NCI-H345 treated with DMSO at 0.1 percent for 48 hours (cell line): ENCODE measurements around the gene SGMS1.

Experiments
- DNase-seq: peaks from one replicate; lab custom pipeline; 2025; ENCODE audit not compliant: unreplicated experiment; lab: John Stamatoyannopoulos, UW

SGMS1 gene

GRCh38 chr10:50349554-50349953 lies 274.2 kb downstream of the SGMS1 start:
- DNase-seq, result no peak

GRCh38 chr10:50347394-50347802 lies 276.4 kb downstream of the SGMS1 start:
- no peak for DNase-seq

- DNase-seq, result no peak
Measured at GRCh38 chr10:50346942-50347341, 276.8 kb downstream of the SGMS1 start.

GRCh38 chr10:50345545-50345944 lies 278.2 kb downstream of the SGMS1 start:
- no peak for DNase-seq

DNA sequence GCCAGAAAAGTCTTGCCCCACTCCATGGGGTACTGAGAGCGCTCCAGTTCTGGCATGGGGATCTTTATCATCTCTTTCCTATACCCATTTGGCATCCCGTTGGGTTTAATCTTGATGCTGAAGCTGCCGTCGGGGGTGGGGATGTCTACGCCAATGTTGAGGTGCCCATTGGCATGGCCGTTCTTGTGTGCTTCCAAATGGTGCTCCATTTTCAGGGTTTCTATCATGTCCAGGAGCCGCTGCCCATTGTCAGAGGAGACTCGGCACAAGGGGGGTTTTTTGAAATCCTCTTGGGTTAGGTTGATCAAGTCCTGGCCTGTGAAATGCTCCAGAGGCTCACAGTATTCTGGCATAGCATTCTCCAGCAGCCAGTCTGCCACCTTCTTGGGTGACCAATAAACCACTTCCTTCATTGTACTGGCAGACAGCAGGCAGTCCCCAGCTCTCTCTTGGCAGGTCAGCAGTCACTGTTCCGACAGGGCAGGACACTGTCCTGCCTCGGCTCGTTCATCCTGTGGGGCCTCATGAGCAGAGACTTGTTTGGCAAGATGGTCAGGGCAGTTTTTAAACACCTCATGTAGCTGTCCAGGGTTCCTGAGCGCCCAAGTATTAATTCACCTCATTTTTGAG lies 279.9 kb downstream of the SGMS1 start:
- DNase-seq, result no peak

DNA sequence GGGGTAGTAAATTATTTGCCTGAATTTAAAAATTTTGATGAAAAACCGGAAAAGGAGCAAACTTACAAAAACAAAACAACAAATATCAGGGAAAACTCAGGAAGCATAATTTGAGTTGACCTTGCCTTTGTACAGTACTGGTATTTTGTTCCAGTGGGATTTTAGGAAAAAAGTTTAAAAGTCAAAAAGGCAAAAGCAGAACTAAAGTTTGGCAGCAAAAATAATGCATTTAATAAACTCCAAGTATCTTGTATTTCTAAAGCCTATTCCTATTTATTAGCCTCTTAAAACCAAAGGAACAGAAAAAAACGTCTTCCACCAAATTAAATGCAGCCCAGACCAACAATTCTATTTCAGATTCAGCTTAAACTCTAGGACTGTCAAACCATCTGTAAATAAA lies 281.8 kb downstream of the SGMS1 start:
- DNase-seq, result no peak

DNA sequence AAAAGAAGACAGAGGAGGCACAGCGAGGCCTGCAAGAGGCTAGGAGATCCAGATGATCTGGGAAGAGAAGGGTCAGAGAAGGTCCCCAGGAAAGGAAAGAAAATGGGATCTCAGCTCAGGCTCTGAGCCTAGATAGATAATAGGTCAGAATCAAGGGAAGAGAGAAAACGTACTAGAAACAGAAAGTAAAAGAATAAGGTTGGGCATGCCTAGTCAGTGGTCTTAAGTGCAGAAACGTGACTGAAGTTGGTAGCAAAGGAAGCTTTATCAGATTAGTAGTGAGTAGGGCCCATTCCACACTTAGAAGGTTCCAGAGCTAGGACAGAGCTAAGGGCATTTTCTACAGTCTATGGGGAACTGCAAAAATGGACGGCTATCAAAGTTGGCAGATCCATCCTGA lies 287.6 kb downstream of the SGMS1 start:
- no peak for DNase-seq

DNA sequence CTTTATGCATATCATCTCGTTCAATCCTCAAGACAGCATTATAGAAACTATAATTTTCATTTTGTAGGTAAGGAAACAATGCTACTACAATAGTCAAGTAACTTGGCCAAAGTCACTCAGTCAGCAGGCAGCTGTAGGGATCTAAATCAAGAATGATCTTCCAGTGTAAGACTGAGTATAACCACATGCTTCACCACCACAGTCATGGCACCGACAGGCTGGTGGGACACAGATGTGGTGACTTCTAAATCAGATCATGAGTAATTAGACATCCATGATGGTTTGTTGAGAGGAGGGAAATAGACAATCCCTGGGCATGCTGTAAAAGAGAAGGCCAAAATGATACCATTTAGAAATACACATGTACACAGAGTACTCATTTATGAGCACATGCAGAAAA lies 288.4 kb downstream of the SGMS1 start:
- no peak for DNase-seq

- DNase-seq, result no peak
Measured at GRCh38 chr10:50334273-50334672, 289.5 kb downstream of the SGMS1 start.

DNA sequence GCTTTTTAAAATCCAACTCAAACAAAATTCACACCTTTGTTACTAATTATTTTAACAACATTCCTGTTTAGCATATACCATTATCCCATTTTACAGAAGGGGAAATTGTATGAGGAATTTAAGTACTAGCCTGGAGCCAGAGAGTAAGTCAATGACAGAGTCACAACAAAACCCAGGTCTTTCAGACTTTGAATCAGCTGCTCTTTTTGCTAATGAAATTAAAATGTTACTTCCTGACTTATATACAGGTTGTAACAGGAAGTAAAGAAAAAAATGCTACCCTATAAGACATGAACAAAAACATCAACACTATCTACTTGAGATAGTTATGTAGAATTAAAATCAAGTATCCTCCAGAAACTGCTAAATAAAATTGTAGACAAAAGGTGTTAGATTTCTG lies 289.9 kb downstream of the SGMS1 start:
- DNase-seq, result no peak

DNA sequence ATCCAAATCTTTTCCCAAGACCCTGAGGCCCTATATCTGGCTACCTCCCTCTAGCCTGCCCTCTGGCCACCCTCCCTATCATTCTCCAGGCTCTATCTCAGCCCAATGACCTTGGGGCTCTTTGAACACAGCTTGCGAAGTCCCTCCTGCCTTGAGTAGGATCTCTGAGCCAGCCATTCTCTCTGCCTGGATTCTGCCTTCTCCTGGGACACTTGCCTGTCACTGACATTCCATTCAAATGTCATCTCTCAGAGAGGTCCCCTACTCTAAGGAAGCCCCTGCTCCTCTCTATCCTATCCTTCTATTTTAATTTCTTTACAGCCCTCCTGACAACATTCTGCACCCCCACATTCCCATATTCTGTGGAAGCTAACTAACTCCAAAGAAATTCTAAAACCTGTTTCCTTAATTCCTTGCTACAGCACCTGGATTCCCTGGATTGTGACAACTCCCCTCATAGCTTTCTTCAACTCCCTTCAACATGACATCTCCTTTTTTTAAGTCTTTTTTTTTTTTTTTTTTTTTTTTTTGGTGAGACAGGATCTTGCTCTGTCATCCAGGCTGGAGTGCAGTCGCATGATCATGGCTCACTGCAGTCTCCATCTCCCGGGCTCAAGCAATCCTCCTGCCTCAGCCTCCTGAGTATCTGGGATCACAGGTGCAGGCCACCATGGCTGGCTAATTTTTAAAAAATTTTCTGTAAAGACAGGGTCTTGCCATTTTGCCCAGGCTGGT lies 291.5 kb downstream of the SGMS1 start:
- no peak for DNase-seq

DNA sequence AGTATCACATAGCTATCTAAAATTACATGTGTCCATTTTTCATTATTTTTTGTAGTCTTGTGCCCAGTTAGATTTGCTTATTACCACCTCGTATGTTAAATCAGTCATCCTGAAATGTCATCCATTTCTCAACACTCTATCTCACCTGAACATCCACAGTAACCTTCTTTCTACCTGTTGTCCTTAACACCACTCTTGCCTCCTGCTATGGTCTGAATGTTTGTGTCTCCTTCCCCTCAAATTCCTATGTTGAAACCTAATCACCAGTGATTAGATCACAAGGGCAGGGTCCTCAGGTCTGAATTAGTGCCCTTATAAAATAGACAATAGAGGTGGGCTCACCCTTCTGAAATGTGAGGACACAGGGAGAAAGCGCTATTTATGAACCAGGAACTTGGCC lies 292.3 kb downstream of the SGMS1 start:
- no peak for DNase-seq

DNA sequence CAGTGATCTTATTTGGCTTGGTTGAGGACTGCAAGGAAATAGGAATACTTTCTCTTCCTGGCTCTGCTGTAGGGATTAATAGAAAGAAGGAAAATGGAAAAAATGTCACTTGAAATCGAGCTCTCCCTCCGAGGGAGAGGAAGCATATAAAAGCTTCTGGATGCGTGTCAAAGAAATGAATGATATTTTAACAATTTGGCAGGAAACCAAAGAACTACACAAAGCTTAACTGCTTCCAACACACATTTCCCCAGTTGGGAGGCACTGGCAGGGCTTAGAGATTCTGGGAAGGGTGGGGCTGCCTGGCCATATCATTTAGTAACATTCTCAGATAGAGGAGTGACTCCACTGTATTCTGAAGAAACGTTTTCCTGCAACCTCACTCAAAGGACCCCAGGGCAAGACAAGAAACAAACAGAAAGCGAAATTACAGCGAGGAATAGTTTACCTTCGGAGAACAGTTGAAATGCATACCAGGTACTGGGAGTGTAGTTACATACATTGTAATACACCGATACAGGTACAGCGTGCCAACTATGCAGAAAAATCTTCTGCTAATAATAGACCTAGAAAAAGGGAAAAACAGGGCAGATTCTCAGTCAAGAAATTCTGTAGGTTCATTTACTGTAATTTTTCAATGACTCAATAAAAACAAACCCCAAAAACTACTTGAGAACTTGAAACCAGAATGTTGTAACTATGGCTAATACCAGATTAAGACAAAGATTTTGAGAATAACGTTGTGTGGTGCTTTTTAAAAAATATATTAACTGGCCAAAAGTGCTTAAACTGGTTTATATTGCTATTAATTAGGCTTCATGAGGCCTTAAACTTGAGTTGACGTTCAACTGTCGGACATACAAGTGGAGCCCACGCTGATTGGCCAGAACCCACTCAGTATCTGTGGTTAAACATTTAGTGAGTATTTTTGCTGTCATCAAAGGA lies 296.7 kb downstream of the SGMS1 start:
- DNase-seq, result no peak

DNA sequence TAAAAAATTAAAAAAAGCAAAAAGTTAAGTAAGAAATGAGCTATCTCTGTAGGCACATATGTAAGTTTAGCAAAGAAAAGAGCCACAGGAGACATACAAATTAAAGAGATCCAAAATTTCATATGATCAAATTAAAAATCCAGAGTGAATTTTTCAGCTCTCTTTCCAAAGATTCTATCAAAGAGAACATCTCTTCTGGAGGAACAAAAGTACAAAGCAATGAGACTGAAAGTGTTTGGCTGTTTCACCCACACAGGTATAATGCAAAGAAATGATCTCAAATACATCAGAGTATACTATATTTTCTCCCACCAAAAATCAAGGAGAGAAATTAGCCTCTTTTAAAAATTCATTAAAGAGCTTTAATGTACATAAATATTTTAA lies 297.6 kb downstream of the SGMS1 start:
- no peak for DNase-seq

DNA sequence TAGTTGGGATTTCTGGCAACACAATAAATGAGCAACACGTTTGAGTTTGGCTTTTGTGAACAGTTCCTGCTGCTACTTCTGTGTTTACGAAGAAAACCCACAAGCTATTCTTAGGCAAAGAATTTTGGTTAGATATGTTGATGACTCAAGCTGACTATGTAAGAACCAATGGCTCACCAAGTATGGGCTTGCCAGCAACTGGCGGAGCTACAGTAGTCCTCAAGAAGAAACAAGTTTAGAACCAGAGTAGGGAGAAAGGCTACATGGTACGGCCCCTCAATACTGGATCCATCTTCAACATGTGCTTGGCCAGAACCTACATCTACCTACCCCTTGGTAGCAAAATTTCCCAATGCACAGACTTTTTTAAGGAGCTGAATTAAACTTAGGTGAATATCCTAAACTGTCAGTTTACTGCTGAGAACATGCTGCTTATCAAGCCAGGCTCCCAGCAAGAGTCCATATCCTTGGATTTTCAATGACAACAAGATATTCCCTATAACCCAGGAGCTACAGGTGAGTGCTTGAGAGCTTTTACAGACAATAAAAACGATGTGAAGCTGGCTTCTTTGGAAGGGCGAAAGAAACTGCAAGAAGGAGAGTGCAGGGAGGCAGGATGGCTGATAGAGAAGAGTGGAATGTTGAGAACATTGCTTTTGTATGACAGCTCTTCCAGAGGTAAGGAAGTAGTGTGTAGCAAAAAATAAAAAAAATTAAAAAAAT lies 298.1 kb downstream of the SGMS1 start:
- DNase-seq, result no peak

DNA sequence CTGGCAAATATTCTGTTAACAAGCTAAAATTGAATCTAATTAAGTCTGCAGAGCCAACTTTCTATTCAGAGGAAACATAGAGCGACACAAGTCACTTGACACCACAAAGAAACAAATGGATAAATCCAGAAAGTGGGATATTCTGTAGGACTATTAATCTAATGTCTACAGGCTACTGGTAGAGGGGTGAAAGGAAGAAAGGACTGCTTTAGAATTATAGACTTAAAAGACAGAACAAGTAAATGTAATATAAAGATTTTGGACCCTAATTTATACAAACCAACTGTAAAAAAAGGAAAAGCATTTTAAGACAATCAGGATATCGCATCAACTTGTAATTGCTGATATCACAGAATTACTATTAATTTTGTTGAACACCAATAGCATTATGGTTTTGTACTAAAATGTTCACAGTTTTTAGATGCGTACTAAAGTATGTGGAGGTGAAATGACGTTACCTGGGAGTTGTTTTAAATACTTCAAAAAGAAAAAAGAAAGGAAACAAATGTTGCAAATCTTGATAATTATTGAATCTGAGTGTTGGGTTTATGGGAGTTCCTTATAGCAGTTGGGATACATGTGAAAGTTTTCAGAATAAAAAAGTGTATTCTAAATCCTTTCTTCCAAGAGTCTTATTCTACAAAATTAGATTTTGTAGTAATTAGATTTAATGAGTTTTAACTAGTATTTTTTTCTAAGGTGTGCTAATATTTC lies 298.9 kb downstream of the SGMS1 start:
- no peak for DNase-seq

- no peak for DNase-seq
Measured at GRCh38 chr10:50324046-50324445, 299.7 kb downstream of the SGMS1 start.

DNA sequence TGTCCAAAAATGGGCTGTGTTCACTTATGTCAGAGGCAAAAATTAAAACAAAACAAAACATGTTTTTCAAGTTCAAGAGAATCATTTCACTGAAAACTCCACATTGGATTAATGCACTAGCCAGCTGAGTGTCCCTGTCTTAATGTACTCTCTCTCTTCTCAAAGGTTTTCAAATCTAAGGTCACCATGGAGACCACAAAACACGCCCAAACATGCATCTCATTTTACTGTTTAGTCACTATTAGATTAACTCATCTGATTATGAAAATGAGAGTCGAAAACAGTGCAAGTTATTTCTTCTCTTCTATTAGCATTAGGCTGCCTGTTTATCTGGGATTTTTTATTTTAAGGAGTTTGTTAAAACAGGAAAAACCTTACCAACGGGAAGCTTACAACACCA lies 301.7 kb downstream of the SGMS1 start:
- DNase-seq, result no peak

GRCh38 chr10:50318129-50318528 lies 305.6 kb downstream of the SGMS1 start:
- DNase-seq, result no peak
